NCI-H82 (cell line): ENCODE results near the gene SYNRG.

Experiments
- DNase-seq: peaks from one replicate; lab custom pipeline; 2025; lab: John Stamatoyannopoulos, UW

The SYNRG gene

GRCh38 chr17:37598145-37598544 lies 11.1 kb downstream of the SYNRG start:
- DNase-seq, result no peak

- DNase-seq, result no peak
Measured at GRCh38 chr17:37592291-37592690, 16.9 kb downstream of the SYNRG start.

- DNase-seq, result no peak
Measured at GRCh38 chr17:37585066-37585465, 24.2 kb downstream of the SYNRG start.

GRCh38 chr17:37576281-37576680 lies 32.9 kb downstream of the SYNRG start:
- no peak for DNase-seq

- DNase-seq, result no peak
Measured at GRCh38 chr17:37574427-37574826, 34.8 kb downstream of the SYNRG start.

GRCh38 chr17:37571674-37572073 lies 37.5 kb downstream of the SYNRG start:
- no peak for DNase-seq

- peak; percentile 79 for DNase-seq
Measured at GRCh38 chr17:37570527-37571093, 38.6 kb downstream of the SYNRG start.

GRCh38 chr17:37568350-37569053 lies 40.7 kb downstream of the SYNRG start:
- no peak for DNase-seq

GRCh38 chr17:37567538-37567937 lies 41.7 kb downstream of the SYNRG start:
- DNase-seq, result no peak

GRCh38 chr17:37567137-37567536 lies 42.1 kb downstream of the SYNRG start:
- DNase-seq, result no peak

- DNase-seq, result no peak
Measured at GRCh38 chr17:37564252-37564651, 45.0 kb downstream of the SYNRG start.

- no peak for DNase-seq
Measured at GRCh38 chr17:37562016-37562745, 47.0 kb downstream of the SYNRG start.

GRCh38 chr17:37558299-37558698 lies 50.9 kb downstream of the SYNRG start:
- no peak for DNase-seq

GRCh38 chr17:37557482-37557881 lies 51.7 kb downstream of the SYNRG start:
- no peak for DNase-seq

GRCh38 chr17:37555386-37555785 lies 53.8 kb downstream of the SYNRG start:
- DNase-seq, result no peak

GRCh38 chr17:37553401-37553966 lies 55.7 kb downstream of the SYNRG start:
- no peak for DNase-seq

GRCh38 chr17:37551788-37552187 lies 57.4 kb downstream of the SYNRG start:
- no peak for DNase-seq

- no peak for DNase-seq
Measured at GRCh38 chr17:37547986-37548385, 61.2 kb downstream of the SYNRG start.

GRCh38 chr17:37546302-37546701 lies 62.9 kb downstream of the SYNRG start:
- DNase-seq, result no peak

- no peak for DNase-seq
Measured at GRCh38 chr17:37545486-37545885, 63.7 kb downstream of the SYNRG start.

GRCh38 chr17:37543637-37544052 lies 65.6 kb downstream of the SYNRG start:
- no peak for DNase-seq

- DNase-seq, result no peak
Measured at GRCh38 chr17:37541880-37542660, 67.1 kb downstream of the SYNRG start.
